ENCODE measurements around the gene ATF7. TPM values are rescaled to one million over a fixed set of nuclear protein-coding genes. Genes with fewer than 3 reads are reported as not detected.
A peak's percentile ranks its signal among the peaks of the same experiment; 100 is the strongest.

ATF7 gene
- total RNA-seq, 1 donor = 28.6 TPM

GRCh38 chr12:53530061-53530460 lies 96.1 kb downstream of the ATF7 start:
- no peak overlapping the region for H3K4me3 ChIP-seq (ENCODE audit: low read depth, low read length)
- DNase-seq (ENCODE audit: low read depth) = no peak
- no peak for TF ChIP-seq CTCF (IDR thresholded peaks at IDR 0.05; ENCODE audit: insufficient read depth, low read length)

GRCh38 chr12:53524476-53524875 lies 101.7 kb downstream of the ATF7 start:
- DNase-seq (ENCODE audit: low read depth) = no peak
- no peak for TF ChIP-seq CTCF (IDR thresholded peaks at IDR 0.05; ENCODE audit: insufficient read depth, low read length)
- H3K4me3 ChIP-seq (ENCODE audit: low read depth, low read length) = no peak overlapping the region

GRCh38 chr12:53523131-53523530 lies 103.1 kb downstream of the ATF7 start:
- TF ChIP-seq CTCF (IDR thresholded peaks at IDR 0.05; ENCODE audit: insufficient read depth, low read length) = no peak
- no peak overlapping the region for H3K4me3 ChIP-seq (ENCODE audit: low read depth, low read length)
- DNase-seq (ENCODE audit: low read depth) = no peak

GRCh38 chr12:53518381-53518780 lies 107.8 kb downstream of the ATF7 start:
- peak; percentile 36 for DNase-seq (ENCODE audit: low read depth)
- no peak for TF ChIP-seq CTCF (IDR thresholded peaks at IDR 0.05; ENCODE audit: insufficient read depth, low read length)

GRCh38 chr12:53516758-53517455 lies 109.3 kb downstream of the ATF7 start:
- no peak for DNase-seq (ENCODE audit: low read depth)
- H3K4me3 ChIP-seq (ENCODE audit: low read depth, low read length) = no peak overlapping the region
- no peak for TF ChIP-seq CTCF (IDR thresholded peaks at IDR 0.05; ENCODE audit: insufficient read depth, low read length)

More at GRCh38 chr12:53518381-53518780, 107.8 kb downstream of the ATF7 start:
- H3K4me3 ChIP-seq (ENCODE audit: low read depth, low read length) = no peak overlapping the region

GRCh38 chr12:53515291-53515680 lies 110.9 kb downstream of the ATF7 start:
- H3K4me3 ChIP-seq (ENCODE audit: low read depth, low read length) = no peak overlapping the region
- DNase-seq (ENCODE audit: low read depth) = no peak
- TF ChIP-seq CTCF (IDR thresholded peaks at IDR 0.05; ENCODE audit: insufficient read depth, low read length) = no peak
